OCI-LY7 (cell line): ENCODE data around the gene NPS. TPM values are rescaled to one million over a fixed set of nuclear protein-coding genes. Genes with fewer than 3 reads are reported as not detected.

Experiments
- BruUV-seq: library from RNA; stranded (reverse); fragments of 400-500 nt; replicated peaks from 2 replicates; lab custom pipeline; 2021; lab: Mats Ljungman, UMichigan
- CTCF ChIA-PET: fragments of 300-600 bp; sonication (Branson Sonifier 250); formaldehyde crosslinking; loops from one replicate; lab custom pipeline; 2022; ENCODE audit warnings: antibody characterized with exemption; ENCODE audit not compliant: unreplicated experiment; lab: Charles Lee
- POLR2A ChIA-PET: fragments of 300-600 bp; sonication (Branson Sonifier 250); formaldehyde crosslinking; loops from one replicate; lab custom pipeline; 2022; ENCODE audit warnings: antibody characterized with exemption; lab: Charles Lee
- DNase-seq: peaks from one replicate; pipeline ENCODE4 v3.0.0-alpha.2; 2015; ENCODE audit warnings: low spot score
- H2AFZ ChIP-seq: fragments of 200-600 bp; sonication (generic), shearing (Covaris generic); 2 replicates; pipeline ENCODE4 v1.6.1; 2014; ENCODE audit warnings: mild to moderate bottlenecking, antibody characterized with exemption, low read length, moderate library complexity
- H3K27ac ChIP-seq: fragments of 200-600 bp; sonication (generic); 2 replicates; pipeline ENCODE4 v1.5.1; 2014; ENCODE audit warnings: mixed run types, low read depth, mild to moderate bottlenecking, moderate library complexity, low read length, inconsistent platforms; ENCODE audit not compliant: poor library complexity, severe bottlenecking
- H3K36me3 ChIP-seq: fragments of 200-600 bp; sonication (generic); 2 replicates; pipeline ENCODE4 v1.6.1; 2014; ENCODE audit warnings: mild to moderate bottlenecking, antibody characterized with exemption, low read length, moderate library complexity, mixed read lengths; ENCODE audit not compliant: insufficient read depth
- H3K4me1 ChIP-seq: fragments of 200-600 bp; sonication (generic); 2 replicates; pipeline ENCODE4 v1.5.1; 2014; ENCODE audit warnings: mild to moderate bottlenecking, low read length; ENCODE audit not compliant: insufficient read depth, poor library complexity, severe bottlenecking
- H3K4me2 ChIP-seq: fragments of 200-600 bp; sonication (generic); 2 replicates; pipeline ENCODE4 v1.6.1; 2014; ENCODE audit warnings: mild to moderate bottlenecking, low read length
- H3K4me3 ChIP-seq: fragments of 200-600 bp; sonication (generic); 2 replicates; pipeline ENCODE4 v1.5.1; 2014; ENCODE audit warnings: mild to moderate bottlenecking, low read depth, low read length; ENCODE audit not compliant: poor library complexity, severe bottlenecking
- H3K79me2 ChIP-seq: fragments of 200-600 bp; sonication (generic); 2 replicates; pipeline ENCODE4 v1.6.1; 2016; ENCODE audit warnings: low read depth, mild to moderate bottlenecking, low read length, moderate library complexity, mixed read lengths; ENCODE audit not compliant: insufficient read depth
- H3K9me2 ChIP-seq: fragments of 200-600 bp; sonication (generic); 2 replicates; pipeline ENCODE4 v1.6.1; 2016; ENCODE audit warnings: mild to moderate bottlenecking, low read length, mixed read lengths; ENCODE audit not compliant: insufficient read depth
- H3K9me3 ChIP-seq: fragments of 200-600 bp; sonication (generic); 2 replicates; pipeline ENCODE4 v1.6.1; 2014; ENCODE audit warnings: mild to moderate bottlenecking, mixed run types, low read length, mixed read lengths
- H4K20me1 ChIP-seq: fragments of 200-600 bp; sonication (generic); 2 replicates; pipeline ENCODE4 v1.6.1; 2014; ENCODE audit warnings: mild to moderate bottlenecking, antibody characterized with exemption, low read length, moderate library complexity, mixed read lengths; ENCODE audit not compliant: insufficient read depth
- EZH2phosphoT487 ChIP-seq: fragments of 200-600 bp; sonication (generic); IDR thresholded peaks from 2 replicates; pipeline ENCODE4 v1.6.1; 2018; ENCODE audit warnings: low read depth, borderline replicate concordance, mild to moderate bottlenecking, mixed run types, antibody characterized with exemption, low read length, moderate library complexity, mixed read lengths
- intact Hi-C: fragments of 100-400 bp; cut with micrococcal nuclease; formaldehyde crosslinking; loops from one replicate; pipeline ENCODE4 v1.10.0; 2022; ENCODE audit not compliant: unreplicated experiment
- total RNA-seq, 2 experiments: library from RNA; depleted of rRNA in 1 of 2; stranded (reverse); fragments of >200 nt in 1 of 2; shearing (Covaris generic) in 1 of 2; gene quantifications; 2 replicates each; pipeline ENCODE4 v1.2.3, GENCODE V29; 2014 to 2022
- TF ChIP-seq, protein P1 (sequence below): fragments of 200-600 bp; sonication (generic); conservative IDR thresholded peaks from 2 replicates; pipeline ENCODE4 v1.5.1; 2014; ENCODE audit warnings: mild to moderate bottlenecking, antibody characterized with exemption, low read length, moderate library complexity, mixed read lengths

NPS gene
- total RNA-seq, 2 experiments from 2014 or later, result not detected

- no peaks in the 10 kb centered on the region for H3K9me2 ChIP-seq
- H4K20me1 ChIP-seq, result no peaks in the 10 kb centered on the region
- no TSS peak for BruUV-seq
- H2AFZ ChIP-seq, result no peak overlapping the region
- H3K79me2 ChIP-seq, result no peaks in the 10 kb centered on the region
- H3K9me3 ChIP-seq, result no peaks in the 10 kb centered on the region
- H3K4me3 ChIP-seq, result no peak overlapping the region
- H3K4me2 ChIP-seq, result no peak overlapping the region
- CTCF ChIA-PET, result no interaction called here
- POLR2A ChIA-PET, result no interaction called here
- DNase-seq, result no peak
- no peak overlapping the region for H3K27ac ChIP-seq
- no peaks in the 10 kb centered on the region for H3K36me3 ChIP-seq
- intact Hi-C loops, result no loop called here
- TF ChIP-seq, protein P1, sequence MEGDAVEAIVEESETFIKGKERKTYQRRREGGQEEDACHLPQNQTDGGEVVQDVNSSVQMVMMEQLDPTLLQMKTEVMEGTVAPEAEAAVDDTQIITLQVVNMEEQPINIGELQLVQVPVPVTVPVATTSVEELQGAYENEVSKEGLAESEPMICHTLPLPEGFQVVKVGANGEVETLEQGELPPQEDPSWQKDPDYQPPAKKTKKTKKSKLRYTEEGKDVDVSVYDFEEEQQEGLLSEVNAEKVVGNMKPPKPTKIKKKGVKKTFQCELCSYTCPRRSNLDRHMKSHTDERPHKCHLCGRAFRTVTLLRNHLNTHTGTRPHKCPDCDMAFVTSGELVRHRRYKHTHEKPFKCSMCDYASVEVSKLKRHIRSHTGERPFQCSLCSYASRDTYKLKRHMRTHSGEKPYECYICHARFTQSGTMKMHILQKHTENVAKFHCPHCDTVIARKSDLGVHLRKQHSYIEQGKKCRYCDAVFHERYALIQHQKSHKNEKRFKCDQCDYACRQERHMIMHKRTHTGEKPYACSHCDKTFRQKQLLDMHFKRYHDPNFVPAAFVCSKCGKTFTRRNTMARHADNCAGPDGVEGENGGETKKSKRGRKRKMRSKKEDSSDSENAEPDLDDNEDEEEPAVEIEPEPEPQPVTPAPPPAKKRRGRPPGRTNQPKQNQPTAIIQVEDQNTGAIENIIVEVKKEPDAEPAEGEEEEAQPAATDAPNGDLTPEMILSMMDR, result no peak
- no peak for TF ChIP-seq EZH2phosphoT487
- no peaks in the 10 kb centered on the region for H3K4me1 ChIP-seq
Measured at GRCh38 chr10:127524908-127525665, 24.0 kb upstream of the NPS start.

- CTCF ChIA-PET, result no interaction called here
- DNase-seq, result no peak
- H3K27ac ChIP-seq, result no peak overlapping the region
- H3K4me1 ChIP-seq, result no peaks in the 10 kb centered on the region
- intact Hi-C loops, result no loop called here
- H3K36me3 ChIP-seq, result no peaks in the 10 kb centered on the region
- no TSS peak for BruUV-seq
- H3K4me2 ChIP-seq, result no peak overlapping the region
- no peak overlapping the region for H2AFZ ChIP-seq
- H4K20me1 ChIP-seq, result no peaks in the 10 kb centered on the region
- no peaks in the 10 kb centered on the region for H3K79me2 ChIP-seq
- no peak for TF ChIP-seq EZH2phosphoT487
- TF ChIP-seq, protein P1, result no peak
- no peaks in the 10 kb centered on the region for H3K9me3 ChIP-seq
- H3K4me3 ChIP-seq, result no peak overlapping the region
- POLR2A ChIA-PET, result no interaction called here
- no peaks in the 10 kb centered on the region for H3K9me2 ChIP-seq
Measured at GRCh38 chr10:127525686-127526085, 23.4 kb upstream of the NPS start.

- H3K79me2 ChIP-seq, result no peaks in the 10 kb centered on the region
- BruUV-seq, result no TSS peak
- no peaks in the 10 kb centered on the region for H3K36me3 ChIP-seq
- ChIA-PET CTCF (no interaction called here), POLR2A (no interaction called here)
- no peak for DNase-seq
- H4K20me1 ChIP-seq, result no peaks in the 10 kb centered on the region
- no peaks in the 10 kb centered on the region for H3K9me3 ChIP-seq
- TF ChIP-seq, protein P1, result no peak
- TF ChIP-seq EZH2phosphoT487, result no peak
- H2AFZ ChIP-seq, result no peak overlapping the region
- intact Hi-C loops, result no loop called here
- no peaks in the 10 kb centered on the region for H3K4me1 ChIP-seq
- no peak overlapping the region for H3K4me2 ChIP-seq
- H3K4me3 ChIP-seq, result no peak overlapping the region
- H3K27ac ChIP-seq, result no peak overlapping the region
- H3K9me2 ChIP-seq, result no peaks in the 10 kb centered on the region
Measured at GRCh38 chr10:127526161-127526560, 22.9 kb upstream of the NPS start.
